K562 (cell line): ENCODE data around the gene DGCR8. TPM values are rescaled to one million over a fixed set of nuclear protein-coding genes. Genes with fewer than 3 reads are reported as not detected.
A peak's percentile ranks its signal among the peaks of the same experiment; 100 is the strongest.

ENCODE experiments used
- FOXM1 ChIP-seq, 2 experiments: fragments of 450-650 bp in 1 of 2; sonication (generic) in 1 of 2; formaldehyde crosslinking in 1 of 2; IDR thresholded peaks; 2 replicates each; pipeline versions ENCODE4 v1.6.1 to v1.9.0; 2017 to 2022; ENCODE audit warnings: low read depth in 2 of 2, mild to moderate bottlenecking in 2 of 2, missing genetic modification reagents in 1 of 2, moderate library complexity in 1 of 2
- HDGF ChIP-seq: fragments of 450-650 bp; IDR thresholded peaks from 2 replicates; pipeline ENCODE4 v1.6.1; 2016
- HLTF ChIP-seq: fragments of 450-650 bp; IDR thresholded peaks from 2 replicates; pipeline ENCODE4 v1.6.1; 2016
- MBD2 ChIP-seq: sonication (generic); IDR thresholded peaks from 2 replicates; pipeline ENCODE4 v1.6.1; 2016; ENCODE audit warnings: low read depth, borderline replicate concordance
- MTA1 ChIP-seq: fragments of 450-650 bp; IDR thresholded peaks from 2 replicates; pipeline ENCODE4 v1.6.1; 2017; ENCODE audit warnings: borderline replicate concordance
- NFYB ChIP-seq: IDR thresholded peaks from 2 replicates; pipeline ENCODE4 v1.6.1; 2011; ENCODE audit warnings: mild to moderate bottlenecking, moderate library complexity; ENCODE audit not compliant: insufficient read length; ENCODE audit errors: extremely low read depth
- NR1H2 ChIP-seq: sonication (generic); formaldehyde crosslinking; IDR thresholded peaks from 2 replicates; pipeline ENCODE4 v1.4.0; 2020; ENCODE audit warnings: mild to moderate bottlenecking, missing genetic modification reagents
- NR2C1 ChIP-seq, 2 experiments: fragments of 450-650 bp; IDR thresholded peaks; 2 replicates each; pipeline ENCODE4 v1.6.1; 2017; ENCODE audit warnings: mild to moderate bottlenecking in 2 of 2, antibody characterized with exemption in 1 of 2, inconsistent platforms in 1 of 2, missing compliant biosample characterization in 1 of 2, missing genetic modification characterization in 1 of 2
- RFX1 ChIP-seq: fragments of 450-650 bp; IDR thresholded peaks from 2 replicates; pipeline ENCODE4 v1.6.1; 2016; ENCODE audit warnings: mild to moderate bottlenecking, moderate library complexity
- SMAD4 ChIP-seq: fragments of 250-450 bp; sonication (Bioruptor Pico); conservative IDR thresholded peaks from 2 replicates; pipeline ENCODE4 v1.8.0; 2021; ENCODE audit warnings: inconsistent platforms, mild to moderate bottlenecking, moderate library complexity
- SMARCA5 ChIP-seq: fragments of 450-650 bp; IDR thresholded peaks from 2 replicates; pipeline ENCODE4 v1.6.1; 2016
- YY1 ChIP-seq, 3 experiments: IDR thresholded peaks; 2 replicates each; pipeline ENCODE4 v1.6.1; 2011; ENCODE audit warnings: low read length in 2 of 3, mild to moderate bottlenecking in 2 of 3, moderate library complexity in 2 of 3, borderline replicate concordance in 1 of 3, control low read depth in 1 of 3, low read depth in 1 of 3; ENCODE audit not compliant: insufficient read depth in 3 of 3, insufficient replicate concordance in 2 of 3, control insufficient read depth in 1 of 3, insufficient read length in 1 of 3; ENCODE audit errors: extremely low read depth in 1 of 3
- ZBTB8A ChIP-seq: fragments of 450-650 bp; IDR thresholded peaks from 2 replicates; pipeline ENCODE4 v1.6.1; 2018; ENCODE audit warnings: mild to moderate bottlenecking, moderate library complexity; ENCODE audit not compliant: partially characterized antibody
- ZNF778 ChIP-seq: fragments of 450-650 bp; formaldehyde crosslinking; IDR thresholded peaks from 2 replicates; pipeline ENCODE4 v1.4.0; 2020; ENCODE audit warnings: mild to moderate bottlenecking, moderate library complexity
- polyA plus RNA-seq, 8 experiments: library from polyadenylated mRNA; depleted of rRNA in 4 of 8; stranded (reverse) in 5 of 8; unstranded in 3 of 8; fragments of >200 nt; fragmentation: Nextera tagmentation in 2 of 8; fragmentation: Illumina TruSeq in 1 of 8; extraction: Ambion mirVana in 2 of 8; extraction: Trizol in 1 of 8; gene quantifications; 2 replicates each; pipeline versions ENCODE4 v1.2.1 to v1.2.3, GENCODE V29; 2011 to 2014; ENCODE audit warnings: inconsistent platforms in 1 of 8, missing spikeins in 1 of 8
- total RNA-seq, 7 experiments: library from RNA; depleted of rRNA in 6 of 7; stranded (reverse); fragments of >200 nt in 6 of 7; fragmentation: Illumina TruSeq in 2 of 7; extraction: Trizol in 2 of 7; gene quantifications; 2 replicates each; pipeline versions ENCODE4 v1.2.1 to v1.2.3, GENCODE V29; 2011 to 2021; ENCODE audit warnings: low replicate concordance in 1 of 7
- TF ChIP-seq, protein P1 (sequence below): fragments of 450-650 bp; IDR thresholded peaks from 2 replicates; pipeline ENCODE4 v1.6.1; 2016
- TF ChIP-seq, protein P2 (sequence below): fragments of 450-650 bp; IDR thresholded peaks from one replicate; pipeline ENCODE4 v1.6.1; 2018; ENCODE audit warnings: mild to moderate bottlenecking, moderate library complexity; ENCODE audit not compliant: partially characterized antibody
- TF ChIP-seq, protein P3 (sequence below): fragments of 250-450 bp; sonication (Bioruptor Pico); IDR thresholded peaks from 2 replicates; pipeline ENCODE4 v1.5.0; 2022; ENCODE audit warnings: mild to moderate bottlenecking
- TF ChIP-seq, protein P4 (sequence below), 2 experiments: fragments of 450-650 bp in 1 of 2; IDR thresholded peaks; 2 replicates each; pipeline ENCODE4 v1.6.1; 2011 to 2017; ENCODE audit warnings: low read depth in 2 of 2, antibody characterized with exemption in 1 of 2, borderline replicate concordance in 1 of 2, low read length in 1 of 2, mild to moderate bottlenecking in 1 of 2, mixed read lengths in 1 of 2; ENCODE audit not compliant: control insufficient read depth in 1 of 2

Gene DGCR8
- total and polyA plus RNA-seq, 9 of the 15 experiments (the other 6 are each of a cell fraction or from before 2014, with no cell fraction given) = 5.9 to 144 (median 80.1) TPM

DNA sequence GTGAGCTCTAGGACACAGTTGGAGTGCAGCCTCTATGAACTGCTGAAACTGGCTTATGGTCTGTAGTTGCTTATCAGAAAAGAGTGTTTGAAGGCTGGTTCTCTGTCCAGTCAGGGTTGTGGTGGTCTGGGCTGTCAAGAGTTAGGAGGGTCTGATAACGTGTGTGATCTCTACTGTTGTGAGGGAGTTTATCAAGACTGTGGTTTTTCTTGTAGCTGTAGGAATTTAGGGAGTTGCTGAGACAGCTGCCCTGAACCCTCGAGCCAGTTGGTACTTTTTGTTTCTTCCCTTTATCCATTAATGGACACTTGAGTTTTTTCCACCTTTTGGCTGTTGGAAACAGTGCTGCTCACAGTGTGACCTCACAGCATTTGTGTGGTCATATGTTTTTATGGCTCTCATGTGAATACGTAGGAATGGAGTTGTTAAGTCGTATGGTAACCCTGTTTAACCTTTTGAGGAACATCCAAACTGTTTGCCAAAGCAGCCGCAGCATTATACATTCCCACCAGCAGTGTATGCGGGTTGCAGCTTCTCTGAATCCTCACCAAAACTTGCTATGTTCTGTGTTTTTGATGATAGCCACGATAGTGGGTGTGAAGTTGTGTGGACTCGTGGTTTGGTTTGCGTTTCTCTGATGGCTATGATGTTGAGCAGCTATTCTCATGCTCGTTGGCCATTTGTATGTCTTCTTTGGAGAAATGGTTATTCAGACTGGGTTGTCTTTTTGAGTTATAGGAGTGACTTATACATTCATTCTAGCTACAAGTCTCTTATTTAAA lies 20.9 kb upstream of the DGCR8 start (continued):
- TF ChIP-seq YY1 (IDR thresholded peaks at IDR 0.05; ENCODE audit: borderline replicate concordance in 1 of 3, control insufficient read depth in 1 of 3, extremely low read depth in 1 of 3, insufficient read depth in 3 of 3, insufficient read length in 1 of 3, insufficient replicate concordance in 2 of 3, low read depth in 1 of 3, low read length in 2 of 3) (peak in 1 of 3 experiments; percentile 34), HLTF (no peak), SMARCA5 (peak; percentile 67), ZBTB8A (no peak), NR1H2 (CRISPR knock-in tag) (no peak), ZNF778 (CRISPR knock-in tag) (no peak), FOXM1 (IDR thresholded peaks at IDR 0.05; ENCODE audit: low read depth) (no peak), FOXM1 (CRISPR knock-in tag; IDR thresholded peaks at IDR 0.05; ENCODE audit: low read depth) (no peak), NR2C1 (IDR thresholded peaks at IDR 0.05) (no peak), NR2C1 (tag; IDR thresholded peaks at IDR 0.05) (no peak), NFYB (no peak), HDGF (peak; percentile 92), MBD2 (no peak), MTA1 (peak; percentile 70; the same call in 1 of the 2 replicates), SMAD4 (CRISPR knock-in tag) (no peak; the same call in 1 of the 2 replicates), RFX1 (no peak)
- TF ChIP-seq, protein P1, sequence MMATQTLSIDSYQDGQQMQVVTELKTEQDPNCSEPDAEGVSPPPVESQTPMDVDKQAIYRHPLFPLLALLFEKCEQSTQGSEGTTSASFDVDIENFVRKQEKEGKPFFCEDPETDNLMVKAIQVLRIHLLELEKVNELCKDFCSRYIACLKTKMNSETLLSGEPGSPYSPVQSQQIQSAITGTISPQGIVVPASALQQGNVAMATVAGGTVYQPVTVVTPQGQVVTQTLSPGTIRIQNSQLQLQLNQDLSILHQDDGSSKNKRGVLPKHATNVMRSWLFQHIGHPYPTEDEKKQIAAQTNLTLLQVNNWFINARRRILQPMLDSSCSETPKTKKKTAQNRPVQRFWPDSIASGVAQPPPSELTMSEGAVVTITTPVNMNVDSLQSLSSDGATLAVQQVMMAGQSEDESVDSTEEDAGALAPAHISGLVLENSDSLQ = no peak; the same call in 1 of the 2 replicates
- TF ChIP-seq, protein P2, sequence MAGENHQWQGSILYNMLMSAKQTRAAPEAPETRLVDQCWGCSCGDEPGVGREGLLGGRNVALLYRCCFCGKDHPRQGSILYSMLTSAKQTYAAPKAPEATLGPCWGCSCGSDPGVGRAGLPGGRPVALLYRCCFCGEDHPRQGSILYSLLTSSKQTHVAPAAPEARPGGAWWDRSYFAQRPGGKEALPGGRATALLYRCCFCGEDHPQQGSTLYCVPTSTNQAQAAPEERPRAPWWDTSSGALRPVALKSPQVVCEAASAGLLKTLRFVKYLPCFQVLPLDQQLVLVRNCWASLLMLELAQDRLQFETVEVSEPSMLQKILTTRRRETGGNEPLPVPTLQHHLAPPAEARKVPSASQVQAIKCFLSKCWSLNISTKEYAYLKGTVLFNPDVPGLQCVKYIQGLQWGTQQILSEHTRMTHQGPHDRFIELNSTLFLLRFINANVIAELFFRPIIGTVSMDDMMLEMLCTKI = no peak
- TF ChIP-seq, protein P3, sequence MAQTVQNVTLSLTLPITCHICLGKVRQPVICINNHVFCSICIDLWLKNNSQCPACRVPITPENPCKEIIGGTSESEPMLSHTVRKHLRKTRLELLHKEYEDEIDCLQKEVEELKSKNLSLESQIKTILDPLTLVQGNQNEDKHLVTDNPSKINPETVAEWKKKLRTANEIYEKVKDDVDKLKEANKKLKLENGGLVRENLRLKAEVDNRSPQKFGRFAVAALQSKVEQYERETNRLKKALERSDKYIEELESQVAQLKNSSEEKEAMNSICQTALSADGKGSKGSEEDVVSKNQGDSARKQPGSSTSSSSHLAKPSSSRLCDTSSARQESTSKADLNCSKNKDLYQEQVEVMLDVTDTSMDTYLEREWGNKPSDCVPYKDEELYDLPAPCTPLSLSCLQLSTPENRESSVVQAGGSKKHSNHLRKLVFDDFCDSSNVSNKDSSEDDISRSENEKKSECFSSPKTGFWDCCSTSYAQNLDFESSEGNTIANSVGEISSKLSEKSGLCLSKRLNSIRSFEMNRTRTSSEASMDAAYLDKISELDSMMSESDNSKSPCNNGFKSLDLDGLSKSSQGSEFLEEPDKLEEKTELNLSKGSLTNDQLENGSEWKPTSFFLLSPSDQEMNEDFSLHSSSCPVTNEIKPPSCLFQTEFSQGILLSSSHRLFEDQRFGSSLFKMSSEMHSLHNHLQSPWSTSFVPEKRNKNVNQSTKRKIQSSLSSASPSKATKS (CRISPR knock-in tag) = 0 out of 2 replicates have a peak, but pooled peaks have one; percentile 9
- TF ChIP-seq, protein P4, sequence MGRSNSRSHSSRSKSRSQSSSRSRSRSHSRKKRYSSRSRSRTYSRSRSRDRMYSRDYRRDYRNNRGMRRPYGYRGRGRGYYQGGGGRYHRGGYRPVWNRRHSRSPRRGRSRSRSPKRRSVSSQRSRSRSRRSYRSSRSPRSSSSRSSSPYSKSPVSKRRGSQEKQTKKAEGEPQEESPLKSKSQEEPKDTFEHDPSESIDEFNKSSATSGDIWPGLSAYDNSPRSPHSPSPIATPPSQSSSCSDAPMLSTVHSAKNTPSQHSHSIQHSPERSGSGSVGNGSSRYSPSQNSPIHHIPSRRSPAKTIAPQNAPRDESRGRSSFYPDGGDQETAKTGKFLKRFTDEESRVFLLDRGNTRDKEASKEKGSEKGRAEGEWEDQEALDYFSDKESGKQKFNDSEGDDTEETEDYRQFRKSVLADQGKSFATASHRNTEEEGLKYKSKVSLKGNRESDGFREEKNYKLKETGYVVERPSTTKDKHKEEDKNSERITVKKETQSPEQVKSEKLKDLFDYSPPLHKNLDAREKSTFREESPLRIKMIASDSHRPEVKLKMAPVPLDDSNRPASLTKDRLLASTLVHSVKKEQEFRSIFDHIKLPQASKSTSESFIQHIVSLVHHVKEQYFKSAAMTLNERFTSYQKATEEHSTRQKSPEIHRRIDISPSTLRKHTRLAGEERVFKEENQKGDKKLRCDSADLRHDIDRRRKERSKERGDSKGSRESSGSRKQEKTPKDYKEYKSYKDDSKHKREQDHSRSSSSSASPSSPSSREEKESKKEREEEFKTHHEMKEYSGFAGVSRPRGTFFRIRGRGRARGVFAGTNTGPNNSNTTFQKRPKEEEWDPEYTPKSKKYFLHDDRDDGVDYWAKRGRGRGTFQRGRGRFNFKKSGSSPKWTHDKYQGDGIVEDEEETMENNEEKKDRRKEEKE (IDR thresholded peaks at IDR 0.05; ENCODE audit: borderline replicate concordance in 1 of 2, control insufficient read depth in 1 of 2, low read depth in 2 of 2, low read length in 1 of 2) = no peak
